Mucosa of descending colon (tissue), 3 donors: ENCODE data around the gene NEMP1. TPM values are rescaled to one million over a fixed set of nuclear protein-coding genes. Genes with fewer than 3 reads are reported as not detected.

ENCODE experiments used
- ATAC-seq: fragments of 200-7000 bp; cut with Tn5 transposase; one replicate; pipeline ENCODE4 v1.9.1; 2020; ENCODE audit warnings: mild to moderate bottlenecking, moderate library complexity
- DNase-seq, 3 donors: peaks; one replicate each; pipeline ENCODE4 v3.0.0-alpha.2; 2020
- H3K36me3 ChIP-seq: fragments of 200-600 bp; one replicate; pipeline ENCODE4 v1.8.0; 2021; ENCODE audit warnings: low read depth, mild to moderate bottlenecking
- H3K4me1 ChIP-seq: fragments of 200-600 bp; one replicate; pipeline ENCODE4 v1.8.0; 2021; ENCODE audit warnings: low read depth, mild to moderate bottlenecking
- H3K4me3 ChIP-seq: fragments of 200-600 bp; one replicate; pipeline ENCODE4 v1.8.0; 2021; ENCODE audit warnings: mild to moderate bottlenecking
- H3K9me3 ChIP-seq: fragments of 200-600 bp; one replicate; pipeline ENCODE4 v1.8.0; 2021; ENCODE audit warnings: mild to moderate bottlenecking
- intact Hi-C, 2 donors: fragments of 100-400 bp; cut with DNase I in 1 of 2; cut with micrococcal nuclease in 1 of 2; formaldehyde crosslinking; loops; one replicate each; pipeline versions ENCODE4 v1.11.0 to v1.11.1; 2022; cut with DNase I, micrococcal nuclease
- long read RNA-seq, 2 donors: library from polyadenylated mRNA; unstranded; transcript quantifications; one replicate each; pipeline ENCODE4 v2.0.0, GENCODE V29; 2019 to 2021
- total RNA-seq, 3 donors: library from RNA; stranded (reverse); fragmentation: NEBNext Ultra II Directional in 2 of 3; extraction: Animal tissue kit (Norgen Biotek cat#: 25700) in 2 of 3; gene quantifications; one replicate each; pipeline versions ENCODE4 v1.2.1 to v1.2.4, GENCODE V29; 2021 to 2023
- TF ChIP-seq, protein P1 (sequence below): fragments of 200-600 bp; IDR thresholded peaks from one replicate; pipeline ENCODE4 v1.8.0; 2022; ENCODE audit warnings: antibody characterized with exemption, mild to moderate bottlenecking
- donor health status: DM: no; HTN: no; CAD: no; lungs with moderate emphysema.
- donor health status: DM: no; HTN: no; CAD: no.
- donor health status: DM: no; HTN: yes; CAD: no.

The NEMP1 gene, protein sequence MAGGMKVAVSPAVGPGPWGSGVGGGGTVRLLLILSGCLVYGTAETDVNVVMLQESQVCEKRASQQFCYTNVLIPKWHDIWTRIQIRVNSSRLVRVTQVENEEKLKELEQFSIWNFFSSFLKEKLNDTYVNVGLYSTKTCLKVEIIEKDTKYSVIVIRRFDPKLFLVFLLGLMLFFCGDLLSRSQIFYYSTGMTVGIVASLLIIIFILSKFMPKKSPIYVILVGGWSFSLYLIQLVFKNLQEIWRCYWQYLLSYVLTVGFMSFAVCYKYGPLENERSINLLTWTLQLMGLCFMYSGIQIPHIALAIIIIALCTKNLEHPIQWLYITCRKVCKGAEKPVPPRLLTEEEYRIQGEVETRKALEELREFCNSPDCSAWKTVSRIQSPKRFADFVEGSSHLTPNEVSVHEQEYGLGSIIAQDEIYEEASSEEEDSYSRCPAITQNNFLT
- total RNA-seq: 10 to 100 TPM in 2 of 3 donors, 1 to 10 TPM in 1; 6.3 to 16.9 (median 10.2) TPM
- long read RNA-seq, donor 1, full-length matches to known transcripts: 1 of 6 reads
- long read RNA-seq, donor 1, partial matches to known transcripts: 2 of 6 reads
- long read RNA-seq, donor 1, other reads (novel, unspliced or antisense): 3 of 6 reads
- long read RNA-seq, donor 2, partial matches to known transcripts: 0 of 1 reads
- long read RNA-seq, donor 2, other reads (novel, unspliced or antisense): 1 of 1 reads

DNA sequence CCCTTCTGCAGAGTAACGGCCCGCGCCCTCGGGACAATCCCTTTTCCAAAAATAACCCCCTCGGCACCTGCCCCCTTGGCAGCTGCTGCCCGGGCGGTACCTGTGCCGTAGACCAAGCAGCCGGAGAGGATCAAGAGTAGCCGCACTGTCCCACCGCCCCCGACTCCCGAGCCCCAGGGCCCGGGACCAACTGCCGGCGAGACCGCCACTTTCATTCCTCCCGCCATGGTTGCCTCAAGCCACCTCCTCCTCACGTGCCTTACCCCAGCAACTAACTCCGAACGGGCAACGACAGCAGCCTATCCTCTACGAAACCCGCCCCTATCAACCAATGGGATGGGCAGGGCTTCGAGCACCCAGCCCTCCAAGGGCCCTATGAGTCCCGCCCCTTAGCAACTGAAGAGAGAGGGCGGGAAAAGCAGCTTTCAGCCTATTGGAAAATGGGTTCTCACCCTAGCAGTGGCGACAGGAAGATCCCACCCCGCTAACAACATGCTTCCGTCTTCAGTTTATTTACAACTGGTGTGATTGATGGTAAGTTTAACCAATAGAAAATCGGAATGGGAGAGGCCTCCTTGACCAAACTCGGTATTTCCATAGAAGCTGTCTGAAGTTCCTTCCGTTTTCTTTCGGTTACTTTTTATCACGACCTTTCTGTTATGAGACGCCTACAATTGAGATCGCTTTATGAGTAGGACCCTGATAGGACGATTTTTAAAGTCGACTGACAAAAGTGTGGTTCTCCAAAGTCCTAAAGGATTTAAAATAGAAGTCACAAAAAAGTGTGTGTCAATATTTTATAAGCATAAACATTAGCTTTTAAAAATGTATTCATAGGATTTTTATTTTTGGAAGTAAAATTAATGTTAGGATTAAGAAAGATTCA lies at the start of gene NEMP1:
Gene NEMP1, minus strand, starts transcription at position 273 of the 886 bp plus-strand sequence. Its CDS starts 46 bp downstream, at position 227.
- H3K9me3 ChIP-seq: no peaks in the 10 kb centered on the region
- DNase-seq (peak; percentile 92 to 96 (median 96)), ATAC-seq (peak; percentile 99)
- H3K4me3 ChIP-seq: peak within 1 kb of the TSS; percentile 35
- TF ChIP-seq, protein P1, sequence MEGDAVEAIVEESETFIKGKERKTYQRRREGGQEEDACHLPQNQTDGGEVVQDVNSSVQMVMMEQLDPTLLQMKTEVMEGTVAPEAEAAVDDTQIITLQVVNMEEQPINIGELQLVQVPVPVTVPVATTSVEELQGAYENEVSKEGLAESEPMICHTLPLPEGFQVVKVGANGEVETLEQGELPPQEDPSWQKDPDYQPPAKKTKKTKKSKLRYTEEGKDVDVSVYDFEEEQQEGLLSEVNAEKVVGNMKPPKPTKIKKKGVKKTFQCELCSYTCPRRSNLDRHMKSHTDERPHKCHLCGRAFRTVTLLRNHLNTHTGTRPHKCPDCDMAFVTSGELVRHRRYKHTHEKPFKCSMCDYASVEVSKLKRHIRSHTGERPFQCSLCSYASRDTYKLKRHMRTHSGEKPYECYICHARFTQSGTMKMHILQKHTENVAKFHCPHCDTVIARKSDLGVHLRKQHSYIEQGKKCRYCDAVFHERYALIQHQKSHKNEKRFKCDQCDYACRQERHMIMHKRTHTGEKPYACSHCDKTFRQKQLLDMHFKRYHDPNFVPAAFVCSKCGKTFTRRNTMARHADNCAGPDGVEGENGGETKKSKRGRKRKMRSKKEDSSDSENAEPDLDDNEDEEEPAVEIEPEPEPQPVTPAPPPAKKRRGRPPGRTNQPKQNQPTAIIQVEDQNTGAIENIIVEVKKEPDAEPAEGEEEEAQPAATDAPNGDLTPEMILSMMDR: peak; percentile 7
- no peaks in the 10 kb centered on the region for H3K36me3 ChIP-seq
- peaks cover 11% of the 10 kb centered on the region for H3K4me1 ChIP-seq
- intact Hi-C loops: no loop called here

DNA sequence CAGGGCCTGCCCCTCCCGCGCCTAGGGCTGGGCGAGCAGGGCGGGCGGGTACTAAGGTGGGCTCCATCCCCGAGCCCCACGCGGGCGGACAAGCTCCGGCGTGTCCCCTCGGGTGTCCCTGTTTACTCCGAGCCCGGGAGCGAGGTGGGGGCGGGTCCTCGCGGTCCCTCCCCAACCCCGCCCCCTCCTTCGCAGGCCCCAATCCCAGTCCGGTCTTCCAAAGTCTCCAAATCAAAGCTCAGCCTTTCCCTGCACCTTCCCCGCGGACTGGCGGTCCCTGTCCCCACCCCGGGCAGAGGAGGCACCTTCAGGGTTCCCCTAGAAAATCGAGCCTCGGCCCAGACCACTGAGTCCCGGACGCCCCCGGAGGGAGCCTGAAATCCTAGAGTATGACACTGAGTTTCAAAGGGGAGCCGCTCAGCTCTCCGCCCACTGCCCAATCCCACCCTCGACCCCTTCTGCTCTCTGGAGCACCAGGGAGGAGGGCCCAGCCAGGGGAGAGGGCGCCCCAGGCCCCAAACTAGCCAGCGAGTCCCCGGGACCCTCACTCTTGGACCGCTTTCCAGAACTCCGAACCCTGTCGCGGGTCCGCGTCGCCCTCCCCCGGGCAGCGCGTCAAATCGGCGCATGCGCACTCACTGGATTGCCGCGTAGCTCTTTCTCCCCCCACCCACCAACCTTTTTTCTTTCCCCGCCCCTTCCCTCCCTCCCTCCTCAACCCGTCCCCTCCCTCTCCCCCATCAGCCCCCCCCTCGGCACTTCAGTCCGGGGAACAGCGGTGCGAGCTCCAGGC lies 49.3 kb upstream of the NEMP1 start, which contains the start of gene LRP1:
Gene LRP1, plus strand, starts transcription at position 758 of the 793 bp plus-strand sequence. CDS start 482 bp downstream, outside the sequence.
- ATAC-seq: peak; percentile 76
- DNase-seq: peak; percentile 86 to 89 (median 86)
- Histone ChIP-seq H3K9me3 (no peaks in the 10 kb centered on the region), H3K4me1 (peaks cover 12% of the 10 kb centered on the region), H3K36me3 (no peaks in the 10 kb centered on the region), H3K4me3 (peak within 1 kb of the TSS; percentile 63)
- intact Hi-C loops: no loop called here
- TF ChIP-seq, protein P1: no peak

GRCh38 chr12:57127101-57127725 lies 48.6 kb upstream of the NEMP1 start:
- intact Hi-C loops: no loop called here
- DNase-seq (peak; percentile 88 to 93 (median 89)), ATAC-seq (peak; percentile 83)
- Histone ChIP-seq H3K9me3 (no peaks in the 10 kb centered on the region), H3K4me3 (peak overlapping the region; percentile 63), H3K4me1 (peaks cover 12% of the 10 kb centered on the region), H3K36me3 (no peaks in the 10 kb centered on the region)
- TF ChIP-seq, protein P1: no peak

GRCh38 chr12:57126561-57126960 lies 48.0 kb upstream of the NEMP1 start:
- DNase-seq: no peak

More at GRCh38 chr12:57126561-57126960, 48.0 kb upstream of the NEMP1 start:
- no peaks in the 10 kb centered on the region for H3K9me3 ChIP-seq
- intact Hi-C loops: no loop called here
- H3K4me3 ChIP-seq: no peak overlapping the region
- peaks cover 12% of the 10 kb centered on the region for H3K4me1 ChIP-seq
- no peaks in the 10 kb centered on the region for H3K36me3 ChIP-seq
- TF ChIP-seq, protein P1: no peak
- no peak for ATAC-seq
